ENCODE measurements around the gene SND1.

SND1 gene

DNA sequence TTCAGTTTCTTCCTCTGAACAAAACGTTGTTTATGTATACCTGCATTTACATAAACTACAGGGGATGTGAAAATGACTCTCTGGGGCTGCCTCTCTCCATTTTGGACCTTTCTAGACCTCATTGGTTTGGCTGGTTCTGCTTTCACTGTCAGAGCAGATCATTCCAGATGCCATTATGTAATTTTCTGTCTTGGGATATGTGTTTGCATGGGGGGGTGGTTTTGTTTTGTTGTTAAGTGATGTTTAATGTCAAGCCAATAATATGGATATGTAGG, 206.9 kb downstream of the SND1 start:
- TF ChIP-seq ZBTB7A (IDR thresholded peaks at IDR 0.05; ENCODE audit: low read depth) (no peak), TCF12 (IDR thresholded peaks at IDR 0.05; ENCODE audit: low read depth) (no peak), TEAD4 (IDR thresholded peaks at IDR 0.05) (no peak), CREB1 (IDR thresholded peaks at IDR 0.05; ENCODE audit: low read depth) (no peak)
- TF ChIP-seq, protein P1, sequence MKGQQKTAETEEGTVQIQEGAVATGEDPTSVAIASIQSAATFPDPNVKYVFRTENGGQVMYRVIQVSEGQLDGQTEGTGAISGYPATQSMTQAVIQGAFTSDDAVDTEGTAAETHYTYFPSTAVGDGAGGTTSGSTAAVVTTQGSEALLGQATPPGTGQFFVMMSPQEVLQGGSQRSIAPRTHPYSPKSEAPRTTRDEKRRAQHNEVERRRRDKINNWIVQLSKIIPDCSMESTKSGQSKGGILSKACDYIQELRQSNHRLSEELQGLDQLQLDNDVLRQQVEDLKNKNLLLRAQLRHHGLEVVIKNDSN (IDR thresholded peaks at IDR 0.05) = no peak

DNA sequence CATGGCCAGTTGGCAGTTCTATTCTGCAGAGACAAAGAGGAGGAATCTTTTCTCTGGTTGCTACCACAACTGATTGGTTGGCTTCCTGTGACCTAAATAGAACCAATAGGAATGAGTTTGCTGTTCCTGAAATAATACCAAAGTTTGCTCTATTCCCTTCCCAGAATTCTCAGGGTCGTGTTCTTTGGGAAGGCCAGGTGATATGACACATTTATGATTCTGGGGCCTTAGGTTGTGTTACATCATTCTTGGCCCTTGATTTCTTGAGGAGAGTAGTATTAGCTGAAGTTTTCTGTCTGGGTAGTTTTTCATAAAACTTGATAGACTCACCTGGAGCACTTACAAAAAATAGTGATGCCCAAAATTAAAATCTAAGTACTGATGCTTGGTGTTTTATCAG, 207.3 kb downstream of the SND1 start:
- TF ChIP-seq FOXM1 (IDR thresholded peaks at IDR 0.05; ENCODE audit: borderline replicate concordance, low read depth) (no peak), RAD21 (IDR thresholded peaks at IDR 0.05; ENCODE audit: low read depth) (no peak), TAF1 (IDR thresholded peaks at IDR 0.05; ENCODE audit: low read depth) (no peak), NFIC (IDR thresholded peaks at IDR 0.05) (no peak), EGR1 (IDR thresholded peaks at IDR 0.05) (no peak), EP300 (IDR thresholded peaks at IDR 0.05; ENCODE audit: borderline replicate concordance) (no peak), YY1 (IDR thresholded peaks at IDR 0.05; ENCODE audit: low read depth) (no peak), TCF12 (IDR thresholded peaks at IDR 0.05; ENCODE audit: low read depth) (no peak), TEAD4 (IDR thresholded peaks at IDR 0.05) (no peak), CEBPB (IDR thresholded peaks at IDR 0.05) (no peak), CREB1 (IDR thresholded peaks at IDR 0.05; ENCODE audit: low read depth) (no peak), ZBTB7A (IDR thresholded peaks at IDR 0.05; ENCODE audit: low read depth) (no peak)
- TF ChIP-seq, protein P1 (IDR thresholded peaks at IDR 0.05) = no peak
- TF ChIP-seq, protein P2, sequence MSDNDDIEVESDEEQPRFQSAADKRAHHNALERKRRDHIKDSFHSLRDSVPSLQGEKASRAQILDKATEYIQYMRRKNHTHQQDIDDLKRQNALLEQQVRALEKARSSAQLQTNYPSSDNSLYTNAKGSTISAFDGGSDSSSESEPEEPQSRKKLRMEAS (IDR thresholded peaks at IDR 0.05) = no peak
- TF ChIP-seq, protein P3, sequence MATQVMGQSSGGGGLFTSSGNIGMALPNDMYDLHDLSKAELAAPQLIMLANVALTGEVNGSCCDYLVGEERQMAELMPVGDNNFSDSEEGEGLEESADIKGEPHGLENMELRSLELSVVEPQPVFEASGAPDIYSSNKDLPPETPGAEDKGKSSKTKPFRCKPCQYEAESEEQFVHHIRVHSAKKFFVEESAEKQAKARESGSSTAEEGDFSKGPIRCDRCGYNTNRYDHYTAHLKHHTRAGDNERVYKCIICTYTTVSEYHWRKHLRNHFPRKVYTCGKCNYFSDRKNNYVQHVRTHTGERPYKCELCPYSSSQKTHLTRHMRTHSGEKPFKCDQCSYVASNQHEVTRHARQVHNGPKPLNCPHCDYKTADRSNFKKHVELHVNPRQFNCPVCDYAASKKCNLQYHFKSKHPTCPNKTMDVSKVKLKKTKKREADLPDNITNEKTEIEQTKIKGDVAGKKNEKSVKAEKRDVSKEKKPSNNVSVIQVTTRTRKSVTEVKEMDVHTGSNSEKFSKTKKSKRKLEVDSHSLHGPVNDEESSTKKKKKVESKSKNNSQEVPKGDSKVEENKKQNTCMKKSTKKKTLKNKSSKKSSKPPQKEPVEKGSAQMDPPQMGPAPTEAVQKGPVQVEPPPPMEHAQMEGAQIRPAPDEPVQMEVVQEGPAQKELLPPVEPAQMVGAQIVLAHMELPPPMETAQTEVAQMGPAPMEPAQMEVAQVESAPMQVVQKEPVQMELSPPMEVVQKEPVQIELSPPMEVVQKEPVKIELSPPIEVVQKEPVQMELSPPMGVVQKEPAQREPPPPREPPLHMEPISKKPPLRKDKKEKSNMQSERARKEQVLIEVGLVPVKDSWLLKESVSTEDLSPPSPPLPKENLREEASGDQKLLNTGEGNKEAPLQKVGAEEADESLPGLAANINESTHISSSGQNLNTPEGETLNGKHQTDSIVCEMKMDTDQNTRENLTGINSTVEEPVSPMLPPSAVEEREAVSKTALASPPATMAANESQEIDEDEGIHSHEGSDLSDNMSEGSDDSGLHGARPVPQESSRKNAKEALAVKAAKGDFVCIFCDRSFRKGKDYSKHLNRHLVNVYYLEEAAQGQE (IDR thresholded peaks at IDR 0.05; ENCODE audit: low read depth) = no peak

DNA sequence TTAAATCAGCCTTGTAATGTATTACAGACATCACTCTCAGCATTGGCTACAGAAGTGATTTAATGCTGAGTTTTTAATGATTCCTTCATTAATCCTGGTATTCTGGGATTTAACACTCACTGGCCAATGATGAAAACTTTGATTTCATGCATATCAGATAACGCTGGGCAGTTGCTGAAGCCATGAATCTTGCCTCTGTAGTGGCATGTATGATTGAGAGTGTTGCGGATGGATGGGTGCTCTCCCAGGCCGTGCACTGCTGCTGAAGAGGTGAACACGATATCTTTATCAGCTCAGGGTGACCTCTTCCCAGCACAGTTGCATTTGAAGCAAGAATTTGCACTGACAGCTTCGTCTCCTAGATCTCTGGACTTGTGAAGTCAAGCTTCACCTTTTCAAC, 210.5 kb downstream of the SND1 start:
- TF ChIP-seq, protein P2 (IDR thresholded peaks at IDR 0.05) = no peak
- TF ChIP-seq CEBPB (IDR thresholded peaks at IDR 0.05) (no peak), YY1 (IDR thresholded peaks at IDR 0.05; ENCODE audit: low read depth) (no peak), RAD21 (IDR thresholded peaks at IDR 0.05; ENCODE audit: low read depth) (no peak), EGR1 (IDR thresholded peaks at IDR 0.05) (no peak), TEAD4 (IDR thresholded peaks at IDR 0.05) (no peak), TAF1 (IDR thresholded peaks at IDR 0.05; ENCODE audit: low read depth) (no peak)
- TF ChIP-seq, protein P1 (IDR thresholded peaks at IDR 0.05) = no peak
- TF ChIP-seq, protein P3 (IDR thresholded peaks at IDR 0.05; ENCODE audit: low read depth) = no peak

DNA sequence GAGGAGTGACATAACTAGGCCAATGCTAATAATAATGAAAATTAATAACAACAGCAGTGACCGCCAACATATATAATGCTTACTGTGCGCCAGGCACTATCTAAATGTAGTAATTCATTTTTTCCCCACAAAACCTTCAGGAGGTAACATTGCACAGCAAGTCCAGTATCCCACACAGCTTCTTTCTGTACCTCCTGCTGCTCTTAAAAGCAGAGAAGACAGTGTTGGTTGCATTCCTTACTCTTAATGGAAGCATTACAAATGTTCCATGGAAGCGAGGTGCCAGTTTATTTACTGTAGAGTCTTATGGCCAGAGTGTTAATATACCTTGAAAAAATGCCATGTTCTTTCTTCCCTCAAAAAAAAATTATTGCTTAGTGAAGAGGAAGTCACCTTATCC, 211.1 kb downstream of the SND1 start:
- TF ChIP-seq TEAD4 (IDR thresholded peaks at IDR 0.05) (no peak), CEBPB (IDR thresholded peaks at IDR 0.05) (no peak), YY1 (IDR thresholded peaks at IDR 0.05; ENCODE audit: low read depth) (no peak), FOXM1 (IDR thresholded peaks at IDR 0.05; ENCODE audit: borderline replicate concordance, low read depth) (no peak)
- TF ChIP-seq, protein P3 (IDR thresholded peaks at IDR 0.05; ENCODE audit: low read depth) = no peak

DNA sequence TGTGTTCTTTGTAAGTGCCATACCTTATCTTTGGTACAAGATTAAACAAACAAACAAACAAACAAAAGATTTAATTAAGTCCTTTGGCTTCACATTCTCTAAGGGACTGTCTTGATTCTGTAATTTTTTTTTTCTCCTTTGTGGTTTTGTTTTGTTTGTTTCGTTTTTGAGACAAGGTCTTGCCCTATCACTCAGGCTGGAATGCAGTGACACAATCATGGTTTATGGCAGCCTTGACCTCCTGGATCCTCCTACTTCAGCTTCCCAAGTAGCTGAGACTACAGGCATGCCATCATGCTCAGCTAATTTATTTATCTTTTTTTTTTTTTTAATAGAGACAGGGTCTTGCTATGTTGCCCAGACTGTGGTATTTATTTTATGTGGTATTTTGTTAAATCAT, 213.5 kb downstream of the SND1 start:
- TF ChIP-seq TCF12 (IDR thresholded peaks at IDR 0.05; ENCODE audit: low read depth) (no peak), EGR1 (IDR thresholded peaks at IDR 0.05) (no peak), NFIC (IDR thresholded peaks at IDR 0.05) (no peak), TEAD4 (IDR thresholded peaks at IDR 0.05) (no peak), YY1 (IDR thresholded peaks at IDR 0.05; ENCODE audit: low read depth) (no peak), EP300 (IDR thresholded peaks at IDR 0.05; ENCODE audit: borderline replicate concordance) (no peak), ZBTB7A (IDR thresholded peaks at IDR 0.05; ENCODE audit: low read depth) (no peak)
- TF ChIP-seq, protein P3 (IDR thresholded peaks at IDR 0.05; ENCODE audit: low read depth) = no peak
- TF ChIP-seq, protein P1 (IDR thresholded peaks at IDR 0.05) = no peak

Data from Ishikawa (cell line).